GM21360 (cell line): ENCODE results near the gene MACROH2A2.
"Not testable (repeated sequence)": the region's sequence is repeated elsewhere in the genome, so short reads cannot be mapped to it uniquely, and the experiment has no call there.

ENCODE experiments used
- ATAC-seq: cut with Tn5 transposase; IDR thresholded peaks from one replicate; pipeline ENCODE4 v1.9.1; 2021; ENCODE audit warnings: mild to moderate bottlenecking, moderate library complexity; ENCODE audit not compliant: unreplicated experiment

MACROH2A2 gene

GRCh38 chr10:70066190-70066589 is 13.5 kb downstream of the MACROH2A2 start:
- ATAC-seq: no peak

DNA sequence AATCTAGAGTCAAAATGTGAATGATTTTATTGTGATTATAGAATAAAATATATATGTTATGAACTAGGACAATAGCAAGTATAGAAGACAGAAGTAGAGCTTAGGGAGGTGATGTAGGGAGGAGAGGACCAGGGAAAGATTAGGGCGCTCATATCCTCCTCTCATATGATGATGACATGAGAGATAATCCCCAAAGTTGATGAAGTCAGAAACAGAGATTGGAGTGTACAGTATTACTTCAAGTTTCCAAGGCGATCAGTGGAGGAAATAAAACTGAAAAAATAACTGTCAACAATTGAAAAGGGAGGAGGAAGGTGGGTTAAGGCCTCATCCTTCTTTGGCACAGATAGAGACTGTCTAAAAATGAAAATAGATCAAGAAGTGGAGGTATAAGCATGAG is 14.9 kb downstream of the MACROH2A2 start:
- no peak for ATAC-seq

GRCh38 chr10:70068925-70069324 is 16.3 kb downstream of the MACROH2A2 start:
- ATAC-seq: no peak

GRCh38 chr10:70069346-70069745 is 16.7 kb downstream of the MACROH2A2 start:
- ATAC-seq: no peak

DNA sequence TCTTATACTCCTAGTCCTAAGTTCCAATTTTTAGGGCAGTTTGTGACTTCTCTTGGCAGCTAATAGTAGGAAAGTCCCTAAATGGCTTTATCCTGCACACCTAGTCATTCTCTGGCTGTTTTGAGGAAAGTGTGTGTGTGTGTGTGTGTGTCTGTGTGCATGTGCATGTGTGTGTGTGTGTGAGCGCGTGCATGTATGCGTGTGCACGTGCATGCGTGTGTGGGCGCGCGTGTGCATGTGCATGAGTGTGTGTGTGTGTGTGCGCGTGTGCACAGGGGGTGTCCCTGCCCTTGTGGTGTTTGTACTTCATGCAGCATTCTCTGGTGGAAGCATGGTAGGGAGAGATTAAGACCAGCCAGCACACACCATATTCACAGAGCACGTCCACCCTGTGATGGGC is 18.2 kb downstream of the MACROH2A2 start:
- ATAC-seq: no peak

- ATAC-seq: no peak
Measured at GRCh38 chr10:70074165-70074564, 21.5 kb downstream of the MACROH2A2 start.

- ATAC-seq: no peak
Measured at GRCh38 chr10:70074971-70075370, 22.3 kb downstream of the MACROH2A2 start.

GRCh38 chr10:70078329-70078728 is 25.7 kb downstream of the MACROH2A2 start:
- no peak for ATAC-seq

DNA sequence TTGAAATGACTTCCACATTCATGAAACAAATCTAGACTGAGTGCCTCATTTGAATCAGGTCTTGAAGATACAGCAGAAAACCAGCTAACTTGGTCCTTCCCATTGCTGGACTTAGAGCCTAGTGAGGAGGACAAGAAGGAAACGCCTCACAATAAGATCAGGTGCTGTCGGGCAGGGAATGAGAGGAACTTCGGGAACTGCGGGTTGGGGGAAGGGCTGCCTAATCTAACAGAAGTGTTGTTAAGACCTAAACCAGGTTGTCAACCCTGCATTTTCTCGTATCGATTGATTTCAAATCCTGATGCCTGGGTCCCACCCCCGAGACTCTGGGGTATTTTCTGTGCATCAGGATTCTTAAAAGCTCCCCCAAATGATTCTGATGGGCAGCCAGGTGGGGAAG is 26.3 kb downstream of the MACROH2A2 start:
- ATAC-seq: no peak

DNA sequence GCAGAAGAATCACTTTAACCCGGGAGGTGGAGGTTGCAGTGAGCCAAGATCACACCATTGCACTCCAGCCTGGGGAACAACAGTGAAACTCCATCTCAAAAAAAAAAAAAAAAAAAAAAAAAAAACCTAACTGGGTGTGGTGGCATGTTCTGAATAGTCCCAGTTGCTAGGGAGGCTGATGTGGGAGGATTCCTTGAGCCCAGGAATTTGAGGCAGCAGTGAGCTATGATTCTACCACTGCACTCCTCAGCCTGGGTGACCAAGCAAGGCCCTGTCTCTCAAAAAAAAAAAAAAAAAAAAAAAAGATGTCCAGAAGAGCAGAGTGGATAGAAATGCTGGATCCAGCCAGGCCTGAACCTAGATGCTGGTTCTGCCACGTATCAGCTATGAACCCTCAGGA is 28.1 kb downstream of the MACROH2A2 start:
- not testable (repeated sequence) for ATAC-seq

- ATAC-seq: no peak
Measured at GRCh38 chr10:70084189-70084588, 31.5 kb downstream of the MACROH2A2 start.

- no peak for ATAC-seq
Measured at GRCh38 chr10:70085975-70086613, 33.4 kb downstream of the MACROH2A2 start.

DNA sequence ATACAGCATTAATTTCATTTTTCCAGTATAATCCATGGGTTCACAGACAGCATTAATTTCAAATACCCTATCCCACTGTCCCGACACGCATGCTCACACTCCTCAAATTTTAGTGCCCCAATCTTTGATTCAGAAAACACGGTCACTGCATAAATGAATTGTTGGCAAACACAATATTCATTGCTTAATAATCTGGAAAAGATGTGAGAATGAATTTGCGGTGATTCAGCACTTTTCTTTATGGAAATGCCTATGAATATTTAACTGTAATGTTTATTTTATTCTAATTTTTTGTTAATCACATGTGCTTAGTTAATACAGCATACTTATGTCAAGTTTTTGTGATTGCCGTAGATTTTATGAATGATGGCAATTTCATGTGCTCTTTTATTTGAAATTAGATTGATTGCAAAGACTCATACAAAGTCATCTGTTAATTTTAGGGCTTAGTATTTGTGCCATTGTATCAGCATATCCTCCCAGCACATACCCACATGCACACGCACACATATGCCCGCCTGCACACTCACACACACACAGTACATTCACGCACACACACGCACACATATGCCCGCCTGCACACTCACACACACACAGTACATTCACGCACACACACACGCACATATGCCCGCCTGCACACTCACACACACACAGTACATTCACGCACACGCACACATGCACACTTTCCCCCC is 35.1 kb downstream of the MACROH2A2 start:
- no peak for ATAC-seq

GRCh38 chr10:70088308-70088698 is 35.7 kb downstream of the MACROH2A2 start:
- no peak for ATAC-seq

DNA sequence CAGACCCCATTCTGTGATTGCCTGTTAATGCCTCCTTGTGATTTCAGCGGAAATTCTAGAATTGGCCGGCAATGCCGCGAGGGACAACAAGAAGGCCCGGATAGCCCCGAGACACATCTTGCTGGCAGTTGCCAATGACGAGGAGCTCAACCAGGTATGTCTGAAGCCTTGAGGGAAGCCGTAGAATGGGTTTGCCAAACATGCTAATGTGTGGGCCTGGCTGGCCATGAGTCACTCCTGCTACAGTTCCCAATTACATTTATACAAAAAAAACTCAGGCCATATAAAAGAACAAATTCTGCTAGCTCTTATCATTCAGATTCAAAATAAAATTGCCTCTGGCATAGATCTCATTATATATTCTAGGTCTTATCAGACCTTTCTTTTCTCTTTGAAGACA is 37.4 kb downstream of the MACROH2A2 start:
- ATAC-seq: no peak

DNA sequence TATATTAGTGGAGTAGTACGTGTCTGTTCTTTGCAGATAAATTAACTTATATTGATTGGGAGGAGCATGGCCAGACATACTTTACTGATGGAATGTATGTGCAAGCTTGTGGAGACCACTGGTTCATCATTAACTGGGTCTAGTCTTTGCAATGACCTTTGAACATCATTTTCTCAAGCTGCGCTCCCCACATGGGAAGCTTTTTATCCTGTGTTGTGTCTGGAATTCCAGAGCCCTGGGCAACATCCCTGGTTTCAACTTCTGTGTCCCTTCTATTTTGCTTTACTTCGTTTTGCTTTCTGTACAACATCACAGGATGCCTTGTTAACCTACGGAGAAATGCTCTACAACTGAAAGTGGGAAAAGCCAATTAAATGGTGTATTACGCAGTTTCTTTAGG is 38.3 kb downstream of the MACROH2A2 start:
- ATAC-seq: no peak

DNA sequence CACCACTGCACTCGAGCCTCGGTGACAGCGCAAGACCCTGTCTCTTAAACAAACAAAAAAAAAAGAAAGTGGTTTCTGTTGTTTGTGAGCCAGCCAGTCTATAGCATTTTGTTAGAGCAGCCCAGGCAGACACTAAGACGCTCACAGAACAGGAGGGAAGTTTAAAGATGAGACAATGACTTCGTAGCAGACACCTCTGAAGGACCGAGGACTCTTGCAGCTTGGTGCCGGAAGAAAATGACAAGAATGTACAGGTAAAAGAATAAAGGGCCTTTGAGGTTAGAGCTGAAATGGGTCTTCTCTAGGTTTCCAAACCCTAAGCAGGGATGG is 39.7 kb downstream of the MACROH2A2 start:
- no peak for ATAC-seq

DNA sequence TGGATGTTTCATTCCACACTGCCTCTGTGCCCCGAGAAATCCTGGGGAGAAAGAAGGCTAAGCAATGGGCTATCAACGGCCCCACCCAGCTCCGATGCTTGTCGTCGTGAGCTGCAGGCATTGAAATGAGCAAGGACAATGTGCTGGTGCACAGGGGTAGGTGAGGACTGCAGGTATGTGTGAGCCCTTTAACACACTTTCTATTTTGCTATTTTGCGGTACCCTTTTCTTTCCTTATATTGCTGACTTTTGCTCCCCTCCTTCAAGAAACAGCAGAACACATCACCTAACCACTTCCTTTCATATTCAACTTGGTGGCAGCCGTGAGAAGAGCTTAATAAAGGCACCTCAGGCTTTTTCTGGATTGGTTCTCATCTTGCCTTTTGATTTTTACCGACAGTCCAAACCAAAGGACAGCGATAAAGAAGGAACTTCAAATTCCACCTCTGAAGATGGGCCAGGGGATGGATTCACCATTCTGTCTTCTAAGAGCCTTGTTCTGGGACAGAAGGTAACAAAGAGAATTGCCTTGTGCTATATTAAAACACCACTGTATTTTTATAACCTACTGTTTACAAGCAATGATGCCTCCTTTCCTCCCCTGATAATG is 40.8 kb downstream of the MACROH2A2 start:
- ATAC-seq: no peak

GRCh38 chr10:70094250-70094649 is 41.6 kb downstream of the MACROH2A2 start:
- no peak for ATAC-seq

DNA sequence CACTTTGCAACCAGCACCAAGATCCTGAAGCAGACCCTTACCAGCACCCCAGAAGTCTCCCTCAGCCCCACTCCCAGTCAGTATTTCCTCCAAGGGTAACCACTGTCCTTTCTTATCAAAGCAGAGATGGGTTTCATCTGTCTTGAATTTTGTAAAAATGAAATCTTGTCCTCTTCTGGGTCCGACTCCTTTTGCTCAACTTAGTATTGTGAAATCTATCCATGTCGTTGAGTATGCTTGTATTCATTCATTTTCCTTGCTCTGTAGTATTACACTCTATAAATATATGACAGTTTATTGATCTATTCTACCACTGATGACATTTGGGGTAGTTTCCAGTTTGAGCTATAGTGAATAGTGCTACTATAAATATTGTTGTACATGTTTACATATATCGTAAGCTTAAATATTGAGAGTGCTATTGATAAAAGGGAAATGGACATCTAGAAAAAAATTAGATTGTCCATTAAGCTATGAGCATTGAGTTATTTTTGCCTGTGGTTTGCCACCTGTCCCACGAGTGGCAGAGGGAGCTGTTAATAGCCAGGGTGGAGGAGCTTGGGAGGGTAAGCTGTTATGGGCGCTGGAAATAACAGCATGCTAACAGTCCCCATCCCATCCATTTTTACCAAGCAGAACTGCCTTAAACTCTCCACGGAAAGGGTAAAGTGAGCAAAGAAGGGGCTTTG is 43.5 kb downstream of the MACROH2A2 start:
- no peak for ATAC-seq

- ATAC-seq: no peak
Measured at GRCh38 chr10:70096705-70097420, 44.2 kb downstream of the MACROH2A2 start.
